ENCODE results near the gene DOCK1. TPM values are rescaled to one million over a fixed set of nuclear protein-coding genes. Genes with fewer than 3 reads are reported as not detected.

DOCK1 gene
- total RNA-seq, 6 experiments from 2014 or later: 50.6 to 59.9 (median 54.7) TPM

- Mint-ChIP-seq H3K27ac (peak overlapping the region; percentile 42), H3K4me3 (no peak overlapping the region), H3K27me3 (ENCODE audit: insufficient read depth) (no peaks in the 10 kb centered on the region)
Observed at GRCh38 chr10:126944191-126944590, 39.0 kb downstream of the DOCK1 start.

GRCh38 chr10:126945351-126946030 is 40.3 kb downstream of the DOCK1 start:
- Mint-ChIP-seq H3K36me3 (ENCODE audit: low read depth) (peaks cover 33% of the 10 kb centered on the region), H3K4me3 (no peak overlapping the region), H3K27ac (peak overlapping the region; percentile 32; the same call in 1 of the 2 replicates), H3K27me3 (ENCODE audit: insufficient read depth) (no peaks in the 10 kb centered on the region), H3K9me3 (peaks cover 12% of the 10 kb centered on the region), H3K4me1 (ENCODE audit: low read depth) (peaks cover 5% of the 10 kb centered on the region; the same call in 1 of the 2 replicates)
- TF ChIP-seq CTCF (IDR thresholded peaks at IDR 0.05): no peak
- DNase-seq: peak; percentile 37

More at GRCh38 chr10:126944191-126944590, 39.0 kb downstream of the DOCK1 start:
- no peak for TF ChIP-seq CTCF (IDR thresholded peaks at IDR 0.05)
- Mint-ChIP-seq H3K4me1 (ENCODE audit: low read depth) (peaks cover 5% of the 10 kb centered on the region; the same call in 1 of the 2 replicates), H3K9me3 (peaks cover 12% of the 10 kb centered on the region), H3K36me3 (ENCODE audit: low read depth) (peaks cover 41% of the 10 kb centered on the region)
- DNase-seq: no peak

- H3K4me3 Mint-ChIP-seq: no peak overlapping the region
- no peak overlapping the region for H3K27ac Mint-ChIP-seq
- no peak for DNase-seq
- TF ChIP-seq CTCF (IDR thresholded peaks at IDR 0.05): no peak
- peaks cover 5% of the 10 kb centered on the region; the same call in 1 of the 2 replicates for H3K4me1 Mint-ChIP-seq (ENCODE audit: low read depth)
- H3K27me3 Mint-ChIP-seq (ENCODE audit: insufficient read depth): no peaks in the 10 kb centered on the region
- peaks cover 33% of the 10 kb centered on the region for H3K36me3 Mint-ChIP-seq (ENCODE audit: low read depth)
- peaks cover 12% of the 10 kb centered on the region for H3K9me3 Mint-ChIP-seq
Observed at GRCh38 chr10:126946746-126947145, 41.5 kb downstream of the DOCK1 start.

- Mint-ChIP-seq H3K4me3 (no peak overlapping the region), H3K36me3 (ENCODE audit: low read depth) (peaks cover 18% of the 10 kb centered on the region), H3K4me1 (ENCODE audit: low read depth) (peaks cover 5% of the 10 kb centered on the region; the same call in 1 of the 2 replicates), H3K27ac (no peak overlapping the region), H3K27me3 (ENCODE audit: insufficient read depth) (no peaks in the 10 kb centered on the region), H3K9me3 (peaks cover 4% of the 10 kb centered on the region; the same call in 1 of the 2 replicates)
- no peak for DNase-seq
- no peak for TF ChIP-seq CTCF (IDR thresholded peaks at IDR 0.05)
Observed at GRCh38 chr10:126948355-126949160, 43.3 kb downstream of the DOCK1 start.

- Mint-ChIP-seq H3K27ac (no peak overlapping the region), H3K36me3 (ENCODE audit: low read depth) (peaks cover 13% of the 10 kb centered on the region), H3K4me3 (no peak overlapping the region), H3K9me3 (peaks cover 4% of the 10 kb centered on the region; the same call in 1 of the 2 replicates), H3K27me3 (ENCODE audit: insufficient read depth) (no peaks in the 10 kb centered on the region), H3K4me1 (ENCODE audit: low read depth) (peaks cover 5% of the 10 kb centered on the region; the same call in 1 of the 2 replicates)
- no peak for TF ChIP-seq CTCF (IDR thresholded peaks at IDR 0.05)
- DNase-seq: no peak
Observed at GRCh38 chr10:126949161-126949503, 43.9 kb downstream of the DOCK1 start.

Data from HFFc6 (cell line).